ENCODE measurements around the gene HIC2. TPM values are rescaled to one million over a fixed set of nuclear protein-coding genes. Genes with fewer than 3 reads are reported as not detected.
"Not testable (repeated sequence)": the region's sequence is repeated elsewhere in the genome, so short reads cannot be mapped to it uniquely, and the experiment has no call there.

The HIC2 gene
- total RNA-seq, 4 donors from 2014 or later = 4.2 to 9.4 (median 6.3) TPM

GRCh38 chr22:21487723-21488122 is 70.6 kb downstream of the HIC2 start:
- H3K27me3 ChIP-seq; H3K36me3 ChIP-seq; DNase-seq (ENCODE audit: low spot score in 2 of 2); H3K4me1 ChIP-seq; H3K9me3 ChIP-seq; H3K27ac ChIP-seq; H3K4me3 ChIP-seq: not testable (repeated sequence)
- no CpG with 5 or more reads among the region's 17 CpGs for WGBS

GRCh38 chr22:21489149-21489680 is 72.0 kb downstream of the HIC2 start:
- H3K27me3 ChIP-seq; DNase-seq (ENCODE audit: low spot score in 2 of 2); H3K4me3 ChIP-seq; H3K36me3 ChIP-seq; H3K9me3 ChIP-seq; H3K27ac ChIP-seq; H3K4me1 ChIP-seq: not testable (repeated sequence)
- WGBS = no CpG with 5 or more reads among the region's 11 CpGs

GRCh38 chr22:21490556-21490955 is 73.4 kb downstream of the HIC2 start:
- H3K27me3 ChIP-seq; H3K9me3 ChIP-seq; DNase-seq (ENCODE audit: low spot score in 2 of 2); H3K27ac ChIP-seq; H3K4me1 ChIP-seq; H3K4me3 ChIP-seq; H3K36me3 ChIP-seq: not testable (repeated sequence)
- 50% methylated on average over 4 of the region's 6 CpGs for WGBS

GRCh38 chr22:21492271-21492670 is 75.1 kb downstream of the HIC2 start:
- WGBS = no CpG with 5 or more reads among the region's 8 CpGs
- H3K4me1 ChIP-seq; H3K36me3 ChIP-seq; DNase-seq (ENCODE audit: low spot score in 2 of 2); H3K9me3 ChIP-seq; H3K27ac ChIP-seq; H3K4me3 ChIP-seq; H3K27me3 ChIP-seq: not testable (repeated sequence)

GRCh38 chr22:21493789-21494782 is 76.9 kb downstream of the HIC2 start:
- not testable (repeated sequence) for DNase-seq (ENCODE audit: low spot score in 2 of 2); H3K27ac ChIP-seq; H3K36me3 ChIP-seq; H3K9me3 ChIP-seq; H3K4me1 ChIP-seq; H3K4me3 ChIP-seq; H3K27me3 ChIP-seq
- WGBS = no CpG with 5 or more reads among the region's 23 CpGs

- not testable (repeated sequence) for H3K4me3 ChIP-seq; DNase-seq (ENCODE audit: low spot score in 2 of 2); H3K27me3 ChIP-seq; H3K9me3 ChIP-seq; H3K27ac ChIP-seq; H3K36me3 ChIP-seq; H3K4me1 ChIP-seq
- WGBS = no CpG with 5 or more reads among the region's 4 CpGs
Observed at GRCh38 chr22:21497984-21498383, 80.8 kb downstream of the HIC2 start.

GRCh38 chr22:21498489-21498888 is 81.3 kb downstream of the HIC2 start:
- no CpG with 5 or more reads among the region's 7 CpGs for WGBS
- not testable (repeated sequence) for H3K4me1 ChIP-seq; H3K27me3 ChIP-seq; H3K36me3 ChIP-seq; H3K27ac ChIP-seq; H3K9me3 ChIP-seq; DNase-seq (ENCODE audit: low spot score in 2 of 2); H3K4me3 ChIP-seq

GRCh38 chr22:21499623-21500506 is 82.7 kb downstream of the HIC2 start:
- not testable (repeated sequence) for H3K27me3 ChIP-seq; H3K27ac ChIP-seq; H3K36me3 ChIP-seq; DNase-seq (ENCODE audit: low spot score in 2 of 2); H3K4me3 ChIP-seq; H3K4me1 ChIP-seq; H3K9me3 ChIP-seq
- WGBS = no CpG with 5 or more reads among the region's 16 CpGs

Other genes with a start within 250 kb of the HIC2 start
- gene RIMBP3B, start 33.6 kb upstream of the HIC2 start, total RNA-seq = under 1 TPM in 1 of 4 donors, not detected in 3; 0.13 TPM
- gene TMEM191C, start 50.0 kb downstream of the HIC2 start, total RNA-seq = 1 to 10 TPM in 1 of 4 donors, under 1 TPM in 2, not detected in 1; 0.42 to 1.7 (median 0.47) TPM
- under 1 TPM in 1 of 4 donors, not detected in 3; 0.19 TPM for gene RIMBP3C, start 134.1 kb downstream of the HIC2 start, total RNA-seq
- gene UBE2L3, start 150.3 kb downstream of the HIC2 start, total RNA-seq = 10 to 100 TPM; 28.6 to 52.2 (median 48.1) TPM
- 10 to 100 TPM; 28.6 to 34.6 (median 30.9) TPM for gene YDJC, start 212.7 kb downstream of the HIC2 start, total RNA-seq
- gene CCDC116, start 215.4 kb downstream of the HIC2 start, total RNA-seq = 1 to 10 TPM in 2 of 4 donors, not detected in 2; 1.0 TPM
- 10 to 100 TPM; 11.2 to 23.6 (median 18.7) TPM for gene SDF2L1, start 224.9 kb downstream of the HIC2 start, total RNA-seq
- gene PPIL2, start 248.6 kb downstream of the HIC2 start, total RNA-seq = 100 to 1,000 TPM in 1 of 4 donors, 10 to 100 TPM in 3; 38.4 to 129 (median 40.3) TPM